Measurements from ENCODE around the gene PSMB3.

The PSMB3 gene

GRCh38 chr17:38733982-38734973, 18.3 kb upstream of the PSMB3 start:
- DNase-seq (ENCODE audit: low read depth in 2 of 2) = no peak

GRCh38 chr17:38735161-38735997, 17.2 kb upstream of the PSMB3 start:
- DNase-seq (ENCODE audit: low read depth in 2 of 2) = peak; percentile 66 to 70

GRCh38 chr17:38738007-38738662, 14.4 kb upstream of the PSMB3 start:
- no peak for DNase-seq (ENCODE audit: low read depth in 2 of 2)

GRCh38 chr17:38738686-38739085, 13.9 kb upstream of the PSMB3 start:
- DNase-seq (ENCODE audit: low read depth in 2 of 2) = no peak

GRCh38 chr17:38739305-38739704, 13.2 kb upstream of the PSMB3 start:
- DNase-seq (ENCODE audit: low read depth in 2 of 2) = no peak

- DNase-seq (ENCODE audit: low read depth in 2 of 2) = no peak
Measured at GRCh38 chr17:38740044-38740443, 12.5 kb upstream of the PSMB3 start.

- DNase-seq (ENCODE audit: low read depth in 2 of 2) = no peak
Measured at GRCh38 chr17:38740806-38741205, 11.7 kb upstream of the PSMB3 start.

- DNase-seq (ENCODE audit: low read depth in 2 of 2) = no peak
Measured at GRCh38 chr17:38741461-38741860, 11.1 kb upstream of the PSMB3 start.

GRCh38 chr17:38741921-38742410, 10.6 kb upstream of the PSMB3 start:
- DNase-seq (ENCODE audit: low read depth in 2 of 2) = no peak

GRCh38 chr17:38742411-38743308, 9.9 kb upstream of the PSMB3 start:
- no peak for DNase-seq (ENCODE audit: low read depth in 2 of 2)

- DNase-seq (ENCODE audit: low read depth in 2 of 2) = no peak
Measured at GRCh38 chr17:38743556-38744171, 8.9 kb upstream of the PSMB3 start.

- DNase-seq (ENCODE audit: low read depth in 2 of 2) = no peak
Measured at GRCh38 chr17:38745545-38745944, 7.0 kb upstream of the PSMB3 start.

GRCh38 chr17:38746004-38746848, 6.3 kb upstream of the PSMB3 start:
- no peak for DNase-seq (ENCODE audit: low read depth in 2 of 2)

- DNase-seq (ENCODE audit: low read depth in 2 of 2) = no peak
Measured at GRCh38 chr17:38746849-38747462, 5.6 kb upstream of the PSMB3 start.

- DNase-seq (ENCODE audit: low read depth in 2 of 2) = no peak
Measured at GRCh38 chr17:38747463-38748148, 4.9 kb upstream of the PSMB3 start.

GRCh38 chr17:38748149-38748891, 4.2 kb upstream of the PSMB3 start, which contains the start of gene PCGF2:
PCGF2 (minus strand) TSS chr17:38748336; CDS start chr17:38740402, 7,934 bp downstream.
- no peak for DNase-seq (ENCODE audit: low read depth in 2 of 2)

GRCh38 chr17:38748892-38749222, 3.7 kb upstream of the PSMB3 start:
- no peak for DNase-seq (ENCODE audit: low read depth in 2 of 2)

All from stimulated activated CD8-positive, alpha-beta memory T cell treated with anti-CD3 and anti-CD28 coated beads, Interleukin-2, amount 100 ng/mL, for 48 hours (primary cell).